Measurements from ENCODE around the gene C1orf146. TPM values are rescaled to one million over a fixed set of nuclear protein-coding genes. Genes with fewer than 3 reads are reported as not detected.

The C1orf146 gene
- total RNA-seq, 2 donors from 2014 or later: not detected

- H3K4me3 ChIP-seq (ENCODE audit: low read length): no peak overlapping the region
- H3K27ac ChIP-seq (ENCODE audit: low read depth, low read length): no peak overlapping the region
- peaks cover 6% of the 10 kb centered on the region for H3K4me1 Mint-ChIP-seq
- no peak overlapping the region for H3K9ac ChIP-seq (ENCODE audit: extremely low read depth, low read length, poor library complexity, severe bottlenecking)
- no peak overlapping the region for H3K4me3 Mint-ChIP-seq
- TF ChIP-seq CTCF (conservative IDR thresholded peaks at IDR 0.05): no peak
- no peak for DNase-seq
- no peaks in the 10 kb centered on the region for H3K36me3 Mint-ChIP-seq (ENCODE audit: low read depth)
- no peaks in the 10 kb centered on the region for H3K36me3 ChIP-seq (ENCODE audit: control insufficient read depth, insufficient read depth, low read length)
- H3K27me3 Mint-ChIP-seq (ENCODE audit: insufficient read depth): no peaks in the 10 kb centered on the region
- 90 to 93% methylated on average over 2 of the region's 2 CpGs for WGBS, 2 experiments (ENCODE audit: insufficient coverage in 1 of 2, insufficient read length in 1 of 2)
- H3K4me1 ChIP-seq (ENCODE audit: control insufficient read depth, insufficient read depth, low read length): no peaks in the 10 kb centered on the region
- no peaks in the 10 kb centered on the region for H3K27me3 ChIP-seq (ENCODE audit: control insufficient read depth, insufficient read depth, low read length, poor library complexity, severe bottlenecking)
- no peaks in the 10 kb centered on the region for H3K9me3 Mint-ChIP-seq
- no peak overlapping the region for H3K27ac Mint-ChIP-seq
- H3K9me3 ChIP-seq (ENCODE audit: control insufficient read depth, low read length): no peaks in the 10 kb centered on the region
Observed at GRCh38 chr1:92191726-92192125, 26.0 kb upstream of the C1orf146 start.

- TF ChIP-seq CTCF (conservative IDR thresholded peaks at IDR 0.05): no peak
- Mint-ChIP-seq H3K36me3 (ENCODE audit: low read depth) (no peaks in the 10 kb centered on the region), H3K27me3 (ENCODE audit: insufficient read depth) (no peaks in the 10 kb centered on the region), H3K4me3 (no peak overlapping the region), H3K9me3 (no peaks in the 10 kb centered on the region), H3K27ac (no peak overlapping the region), H3K4me1 (peaks cover 6% of the 10 kb centered on the region)
- 93 to 100% methylated on average over 1 to 9 of the region's 9 CpGs for WGBS, 2 experiments (ENCODE audit: insufficient coverage in 1 of 2, insufficient read length in 1 of 2)
- H3K4me3 ChIP-seq (ENCODE audit: low read length): no peak overlapping the region
- H3K36me3 ChIP-seq (ENCODE audit: control insufficient read depth, insufficient read depth, low read length): no peaks in the 10 kb centered on the region
- H3K9me3 ChIP-seq (ENCODE audit: control insufficient read depth, low read length): no peaks in the 10 kb centered on the region
- H3K9ac ChIP-seq (ENCODE audit: extremely low read depth, low read length, poor library complexity, severe bottlenecking): no peak overlapping the region
- no peak overlapping the region for H3K27ac ChIP-seq (ENCODE audit: low read depth, low read length)
- H3K27me3 ChIP-seq (ENCODE audit: control insufficient read depth, insufficient read depth, low read length, poor library complexity, severe bottlenecking): no peaks in the 10 kb centered on the region
- H3K4me1 ChIP-seq (ENCODE audit: control insufficient read depth, insufficient read depth, low read length): no peaks in the 10 kb centered on the region
- no peak for DNase-seq
Observed at GRCh38 chr1:92192246-92192645, 25.5 kb upstream of the C1orf146 start.

GRCh38 chr1:92194511-92194910 lies 23.2 kb upstream of the C1orf146 start:
- H3K27ac Mint-ChIP-seq: no peak overlapping the region
- Histone ChIP-seq H3K27ac (ENCODE audit: low read depth, low read length) (no peak overlapping the region), H3K9ac (ENCODE audit: extremely low read depth, low read length, poor library complexity, severe bottlenecking) (no peak overlapping the region), H3K27me3 (ENCODE audit: control insufficient read depth, insufficient read depth, low read length, poor library complexity, severe bottlenecking) (no peaks in the 10 kb centered on the region), H3K4me3 (ENCODE audit: low read length) (no peak overlapping the region), H3K36me3 (ENCODE audit: control insufficient read depth, insufficient read depth, low read length) (no peaks in the 10 kb centered on the region), H3K9me3 (ENCODE audit: control insufficient read depth, low read length) (no peaks in the 10 kb centered on the region), H3K4me1 (ENCODE audit: control insufficient read depth, insufficient read depth, low read length) (no peaks in the 10 kb centered on the region)
- DNase-seq: no peak
- H3K4me3 Mint-ChIP-seq: no peak overlapping the region
- H3K27me3 Mint-ChIP-seq (ENCODE audit: insufficient read depth): no peaks in the 10 kb centered on the region
- WGBS, 2 experiments (ENCODE audit: insufficient coverage in 1 of 2, insufficient read length in 1 of 2): 78% methylated on average over 1 of the region's 1 CpG; no CpG with 5 or more reads in 1 of the 2 experiments
- H3K36me3 Mint-ChIP-seq (ENCODE audit: low read depth): no peaks in the 10 kb centered on the region
- no peaks in the 10 kb centered on the region for H3K9me3 Mint-ChIP-seq
- TF ChIP-seq CTCF (conservative IDR thresholded peaks at IDR 0.05): no peak
- H3K4me1 Mint-ChIP-seq: peaks cover 9% of the 10 kb centered on the region

All from endodermal cell (in vitro differentiated cells).